Measurements from ENCODE around the gene RAB24.

- no peak for TF ChIP-seq EZH2 (IDR thresholded peaks at IDR 0.05; ENCODE audit: low read length, unreplicated experiment)
- no peak for TF ChIP-seq CTCF (conservative IDR thresholded peaks at IDR 0.05; ENCODE audit: low read depth, low read length)
- TF ChIP-seq EZH2phosphoT487 (IDR thresholded peaks at IDR 0.05; ENCODE audit: borderline replicate concordance, low read length) = no peak
These were observed 6.8 kb upstream of the RAB24 start for GRCh38 chr5:177310332-177310731.

All from PC-3 (cell line).